ENCODE results near the gene PHYKPL.

Gene PHYKPL

DNA sequence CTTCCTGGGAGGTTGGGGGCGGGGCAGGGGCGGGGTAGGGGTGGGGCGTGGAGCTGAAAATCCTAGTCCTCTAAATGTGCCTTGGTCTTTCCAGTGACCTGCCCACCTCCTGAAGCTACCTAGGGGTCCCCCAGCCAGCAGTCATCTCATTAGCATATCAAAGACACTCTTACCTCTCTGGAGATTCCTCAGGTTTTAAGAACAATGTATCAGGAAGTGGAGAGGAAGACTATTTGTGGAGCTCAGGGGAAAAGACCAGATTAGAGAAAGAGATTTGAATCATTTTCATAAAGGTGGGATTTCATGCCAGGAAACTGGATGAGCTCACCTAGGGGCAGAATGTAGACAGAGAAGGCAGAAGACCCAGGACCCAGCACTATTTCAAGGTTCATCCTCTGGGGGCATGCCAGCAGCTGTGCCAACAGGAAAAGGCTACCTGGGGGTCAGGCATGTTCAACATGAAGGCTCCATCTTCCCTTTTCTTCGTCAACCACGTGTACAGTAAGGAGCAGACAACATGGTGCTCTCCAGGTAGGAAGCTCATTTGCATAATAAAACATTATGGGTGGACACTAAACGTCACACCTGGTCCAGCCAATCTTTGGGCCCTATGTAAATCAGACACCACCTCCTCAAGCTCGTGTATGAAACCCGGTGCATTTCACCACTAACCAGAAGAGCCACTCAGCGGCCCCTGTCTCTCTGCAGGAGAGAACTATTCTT is 52.3 kb downstream of the PHYKPL start:
- DNase-seq: no peak

DNA sequence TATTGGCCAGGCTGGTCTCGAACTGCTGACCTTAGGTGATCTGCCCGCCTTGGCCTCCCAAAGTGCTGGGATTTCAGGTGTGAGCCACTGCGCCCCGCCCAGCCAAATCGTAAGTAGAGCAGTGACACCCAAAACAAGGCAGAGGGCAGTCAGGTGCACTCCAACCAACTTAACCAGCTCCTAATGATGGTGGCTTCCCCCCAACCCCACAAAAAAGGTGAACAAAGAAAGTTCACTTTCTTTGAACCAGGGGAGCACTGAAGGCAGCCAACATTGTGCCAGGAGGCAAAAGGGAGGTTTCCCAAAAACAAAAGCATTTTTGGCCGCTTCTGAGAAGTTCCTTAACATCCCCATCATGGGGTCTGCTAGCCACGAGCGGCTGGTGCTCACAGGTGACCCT is 55.0 kb downstream of the PHYKPL start:
- DNase-seq: no peak

DNA sequence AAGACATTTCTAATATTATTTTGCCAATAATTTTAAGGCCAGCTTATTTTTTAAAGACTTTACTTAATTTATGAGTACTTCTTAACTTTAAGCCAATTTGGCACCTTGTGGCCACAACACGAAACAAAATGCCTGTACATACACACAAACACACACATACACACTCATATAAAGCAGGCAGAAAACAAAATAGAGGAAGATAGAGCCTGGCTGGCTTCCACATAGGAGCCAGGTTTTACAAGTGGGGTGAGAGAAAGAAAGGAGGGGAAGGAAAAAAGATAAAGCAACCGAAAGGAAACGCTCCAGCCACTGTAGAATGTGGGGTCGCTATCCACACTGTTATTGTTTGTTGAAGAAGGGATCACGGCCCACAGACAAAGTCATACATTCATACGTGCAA is 55.8 kb downstream of the PHYKPL start:
- no peak for DNase-seq

DNA sequence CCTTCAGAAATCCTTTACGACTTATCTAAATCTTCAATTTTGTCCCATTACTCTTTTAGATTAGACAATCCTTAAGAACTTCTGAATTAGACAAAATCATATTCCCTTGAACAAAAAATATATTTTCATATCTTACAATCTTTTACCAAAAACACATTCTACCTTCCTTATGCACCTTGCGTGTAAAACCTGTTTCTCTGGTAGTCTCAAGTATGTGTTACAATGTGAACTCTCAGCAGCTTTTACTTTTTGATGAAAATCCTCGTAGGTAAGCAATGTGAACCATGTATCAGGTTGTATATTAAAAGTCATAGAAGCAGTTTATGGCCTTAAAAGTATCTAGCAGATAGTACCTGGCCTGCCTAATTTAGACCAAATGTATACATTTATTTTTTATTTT is 58.1 kb downstream of the PHYKPL start:
- no peak for DNase-seq

DNA sequence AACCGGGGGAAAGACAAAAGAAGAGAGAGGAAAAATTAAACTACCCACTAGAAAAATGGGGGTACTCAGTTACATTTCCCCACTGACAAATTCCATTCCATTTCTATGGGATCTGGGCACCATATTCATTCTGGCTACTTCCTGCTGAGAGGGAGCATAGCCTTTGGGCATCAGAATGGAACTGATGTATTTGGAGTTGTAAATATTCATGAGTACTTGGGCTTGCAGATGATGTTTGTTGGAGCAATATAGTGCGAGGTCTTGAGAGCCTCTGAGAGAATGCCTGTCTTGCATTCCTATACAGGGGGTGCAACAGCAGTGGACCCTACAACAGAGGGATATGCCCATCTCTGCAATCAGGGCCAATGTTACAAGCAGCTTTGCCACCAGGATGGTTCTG is 62.1 kb downstream of the PHYKPL start:
- DNase-seq: no peak

DNA sequence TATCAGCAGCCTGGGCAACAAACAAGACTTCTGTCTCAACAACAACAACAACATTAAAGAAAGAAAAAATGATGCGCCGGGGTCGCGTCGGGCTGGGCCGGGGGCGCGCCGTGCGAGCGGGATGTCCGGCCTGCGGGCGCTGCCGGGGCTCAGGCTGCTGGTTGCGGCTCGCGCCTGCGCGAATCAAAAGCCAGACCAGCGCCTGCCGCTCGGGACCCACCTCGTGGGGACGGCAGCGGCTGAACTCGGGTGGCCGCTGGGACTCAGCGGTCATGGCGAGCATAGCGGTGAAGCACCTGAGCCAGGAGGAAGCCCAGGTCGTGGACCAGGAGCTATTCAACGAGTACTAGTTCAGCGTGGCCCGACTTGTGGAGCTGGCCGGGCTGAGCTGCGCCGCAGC is 67.0 kb downstream of the PHYKPL start:
- DNase-seq: no peak

DNA sequence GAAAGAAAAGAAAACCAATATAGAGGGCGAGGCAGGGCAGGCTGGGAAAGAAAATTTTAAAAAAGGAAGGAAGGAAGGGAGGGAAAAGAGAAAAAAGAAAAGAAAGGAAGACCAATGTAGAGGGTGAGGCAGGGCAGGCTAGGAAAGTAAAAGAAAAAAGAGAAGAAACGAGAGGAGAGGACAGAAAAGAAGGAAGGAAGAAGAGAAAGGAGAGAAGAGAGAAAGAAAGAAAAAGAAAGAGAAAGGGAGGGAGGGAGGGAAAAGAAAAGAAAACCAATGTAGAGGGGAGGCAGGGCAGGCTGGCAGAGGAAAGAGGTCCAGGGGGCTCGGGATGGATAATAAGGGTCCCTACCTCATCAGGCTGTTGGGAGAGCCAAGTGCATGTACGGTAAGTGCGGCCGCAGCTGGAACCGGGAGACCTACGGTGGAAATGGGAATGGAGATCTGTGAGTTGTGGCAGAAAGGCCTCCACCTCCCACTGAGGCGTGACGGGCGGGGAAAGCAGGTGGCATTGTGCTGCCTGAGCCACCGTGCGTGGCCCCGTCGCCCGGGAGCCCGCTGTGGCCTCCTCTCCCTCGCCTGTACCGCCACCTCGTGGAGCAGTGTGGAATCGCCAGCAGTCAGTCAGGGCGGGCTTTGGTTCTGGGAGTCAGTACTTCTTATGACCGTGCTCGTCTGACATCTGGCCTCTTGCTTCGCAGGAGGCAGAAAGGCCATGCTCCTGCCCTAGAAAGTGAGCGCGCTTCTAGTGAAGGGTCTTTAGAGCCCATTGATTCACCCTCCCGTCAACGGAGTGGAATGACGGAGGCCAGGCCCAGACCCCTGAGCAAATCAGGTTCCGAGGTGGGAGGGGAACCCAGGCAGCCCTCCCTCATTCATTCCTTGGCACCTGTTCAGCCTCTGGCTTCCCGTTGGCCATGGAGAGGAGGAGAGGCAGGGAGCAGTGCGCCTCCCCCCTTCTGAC is 68.5 kb downstream of the PHYKPL start:
- DNase-seq: peak; percentile 91

DNA sequence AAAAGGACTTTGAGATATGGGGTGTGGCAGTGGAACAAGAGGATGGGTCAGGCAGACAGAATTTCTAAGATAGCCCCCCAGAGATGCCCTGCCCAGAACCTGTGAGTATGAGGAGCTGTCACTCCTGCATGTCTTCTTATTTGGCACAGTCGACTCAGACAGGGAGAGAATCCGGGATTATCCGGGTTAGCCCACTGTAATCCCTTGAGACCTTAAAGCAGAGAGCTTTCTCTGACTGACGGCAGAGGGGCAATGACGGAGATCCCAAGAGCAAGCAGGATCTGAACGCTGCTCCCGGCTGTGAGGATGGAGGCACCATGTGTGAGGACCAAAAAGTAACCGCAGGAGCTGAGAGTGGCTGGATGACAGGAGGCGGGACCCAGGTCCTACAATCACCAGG is 70.1 kb downstream of the PHYKPL start:
- DNase-seq: no peak

DNA sequence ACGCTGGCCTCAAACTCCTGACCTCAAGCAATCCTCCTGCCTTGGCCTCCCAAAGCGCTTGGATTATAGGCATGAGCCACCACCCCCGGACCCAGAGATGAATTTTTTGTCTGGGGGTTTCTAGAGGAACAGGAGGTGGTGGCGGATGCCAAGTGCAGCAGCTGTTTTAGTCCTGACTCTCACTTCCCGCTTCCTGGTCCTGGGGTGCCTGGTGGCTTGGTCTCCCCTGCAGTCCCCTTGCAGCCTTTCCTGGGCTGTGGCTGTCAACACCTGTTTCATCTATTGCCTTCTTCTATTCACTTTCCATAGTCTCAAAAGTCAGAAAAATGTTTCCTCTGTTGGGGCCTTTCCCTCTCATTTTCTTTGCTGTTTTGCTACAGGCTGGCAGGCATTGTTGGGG is 72.4 kb downstream of the PHYKPL start:
- DNase-seq: no peak
